ENCODE data around the gene WDFY1. TPM values are rescaled to one million over a fixed set of nuclear protein-coding genes. Genes with fewer than 3 reads are reported as not detected.
A peak's percentile ranks its signal among the peaks of the same experiment; 100 is the strongest.

The WDFY1 gene
- total and polyA plus RNA-seq, 9 of the 15 experiments (the other 6 are each of a cell fraction or from before 2014, with no cell fraction given) = 5.4 to 27.6 (median 17.5) TPM

DNA sequence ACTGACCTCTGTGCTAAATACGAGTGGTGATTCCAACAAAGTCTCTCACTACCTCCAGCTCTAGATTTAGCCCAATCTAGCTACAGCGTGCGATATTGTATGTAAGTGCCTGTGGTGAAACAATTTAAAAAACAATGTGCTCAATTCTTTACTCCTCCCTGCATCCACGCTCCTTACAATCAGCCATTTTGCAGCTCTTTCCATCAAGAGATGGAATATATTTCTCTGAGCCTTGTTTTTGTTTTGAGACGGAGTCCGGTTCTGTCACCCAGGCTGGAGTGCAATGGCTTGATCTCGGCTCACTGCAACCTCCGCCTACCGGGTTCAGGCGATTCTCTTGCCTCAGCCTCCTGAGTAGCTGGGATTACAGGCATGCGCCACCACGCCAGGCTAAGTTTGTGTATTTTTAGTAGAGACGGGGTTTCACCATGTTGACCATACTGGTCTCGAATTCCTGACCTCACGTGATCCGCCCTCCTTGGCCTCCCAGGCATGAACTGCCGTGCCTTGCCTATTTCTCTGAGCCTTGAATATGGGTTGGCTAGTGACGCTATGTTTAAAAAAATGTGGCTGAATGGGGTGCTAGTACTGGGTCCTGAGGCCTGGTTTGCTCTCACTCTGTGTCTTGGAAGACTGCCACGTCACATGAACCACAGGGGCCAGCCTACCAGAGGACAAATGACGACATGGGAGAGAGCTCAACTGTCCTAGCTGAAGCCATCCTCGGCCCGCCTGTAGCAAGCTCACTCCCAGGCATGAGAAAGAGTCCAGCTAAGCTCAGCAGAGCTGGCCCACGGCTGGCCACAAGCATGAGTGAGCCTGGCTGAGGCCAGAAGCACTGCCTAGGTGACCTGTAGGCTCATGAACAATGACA lies 14.8 kb downstream of the WDFY1 start:
- in situ Hi-C loops (cut with MboI) (no loop called here), intact Hi-C loops (cut with micrococcal nuclease) (no loop called here)
- peaks cover 0 to 4% of the 10 kb centered on the region in 2 experiments; a peak in 3 of 5 replicates for H3K4me1 ChIP-seq (replicated peaks in 1 of 2; ENCODE audit: control insufficient read depth in 2 of 2, insufficient read depth in 2 of 2, low read length in 2 of 2)
- no peak overlapping the region for H3K4me3 ChIP-seq
- peak overlapping the region; percentile 26; the same call in 1 of the 3 replicates for H3K27ac ChIP-seq (ENCODE audit: extremely low read depth, low read depth, low read length)
- no peaks in the 10 kb centered on the region for H3K27me3 ChIP-seq (ENCODE audit: control insufficient read depth in 2 of 2, insufficient read depth in 2 of 2, low read length in 2 of 2)
- no TSS peak for BruUV-seq (replicated peaks)
- H3K36me3 ChIP-seq (ENCODE audit: control insufficient read depth, insufficient read depth, low read length) = no peaks in the 10 kb centered on the region
- H2AFZ ChIP-seq (ENCODE audit: low read depth, low read length) = peak overlapping the region; percentile 50; the same call in 1 of the 2 replicates
- ATAC-seq (peak; percentile 94), DNase-seq (ENCODE audit: extremely low read depth in 1 of 4, low spot score in 3 of 4) (peak in 2 of 4 experiments; percentile 51 to 73), FAIRE-seq (peak; percentile 76)
- H4K20me1 ChIP-seq (replicated peaks; ENCODE audit: control insufficient read depth, insufficient read depth, low read length) = 0 out of 2 replicates have a peak, but pooled peaks cover under 1% of the 10 kb centered on the region
- no peaks in the 10 kb centered on the region for H3K9me1 ChIP-seq (ENCODE audit: control insufficient read depth, insufficient read depth, low read length)
- H3K9ac ChIP-seq (ENCODE audit: insufficient read depth in 1 of 2, low read depth in 2 of 2, low read length in 2 of 2) = peak overlapping the region; percentile 20 to 86; a peak in 2 of 4 replicates
- 0 out of 2 replicates have a peak, but pooled peaks cover 2% of the 10 kb centered on the region for H3K9me3 ChIP-seq (replicated peaks; ENCODE audit: control insufficient read depth, insufficient read depth, low read depth, low read length)
- ChIA-PET POLR2A (interaction anchor here (0.6 kb wide), 2 partner anchors 11 to 105 kb away, joined by 4 to 5 read pairs; no protein-coding TSS in a partner anchor), CTCF (ENCODE audit: low intra/inter-chr PET ratio) (no interaction called here)
- 58% methylated on average over 20 of the region's 23 CpGs for WGBS (ENCODE audit: insufficient coverage, low coverage, missing lambda C conversion rate)
- H3K79me2 ChIP-seq (ENCODE audit: control insufficient read depth, insufficient read depth, low read length) = no peaks in the 10 kb centered on the region; the same call in 2 of the 3 replicates
- peak overlapping the region; percentile 41 for H3K4me2 ChIP-seq (ENCODE audit: insufficient read depth, low read length)
- no peak for TF ChIP-seq ETS2 (tag; IDR thresholded peaks at IDR 0.05; ENCODE audit: borderline replicate concordance, poor library complexity, severe bottlenecking)
- TF ChIP-seq SREBF1 (IDR thresholded peaks at IDR 0.05; ENCODE audit: borderline replicate concordance, low read depth, low read length) = no peak
- no peak for TF ChIP-seq ZNF184 (CRISPR knock-in tag; IDR thresholded peaks at IDR 0.05)
- no peak for TF ChIP-seq SMARCE1 (IDR thresholded peaks at IDR 0.05)
- TF ChIP-seq TAF9B (IDR thresholded peaks at IDR 0.05; ENCODE audit: partially characterized antibody) = no peak
- TF ChIP-seq HES1 (IDR thresholded peaks at IDR 0.05; ENCODE audit: low read depth) = no peak
- TF ChIP-seq RBM22 (IDR thresholded peaks at IDR 0.05; ENCODE audit: low read depth, low read length, poor library complexity, severe bottlenecking) = no peak
- TF ChIP-seq NFRKB (IDR thresholded peaks at IDR 0.05; ENCODE audit: low read depth) = no peak
- TF ChIP-seq ZNF76 (CRISPR knock-in tag; IDR thresholded peaks at IDR 0.05; ENCODE audit: borderline replicate concordance) = no peak
- no peak for TF ChIP-seq ZNF695 (CRISPR knock-in tag; IDR thresholded peaks at IDR 0.05)
- TF ChIP-seq POLR2A (conservative IDR thresholded peaks at IDR 0.05) = no peak
- no peak for TF ChIP-seq RBM17 (IDR thresholded peaks at IDR 0.05; ENCODE audit: borderline replicate concordance, low read depth, low read length)

Data from K562 (cell line).